Endothelial cell of umbilical vein (primary cell): ENCODE data around the gene FGD5. TPM values are rescaled to one million over a fixed set of nuclear protein-coding genes. Genes with fewer than 3 reads are reported as not detected.

ENCODE experiments used
- BruUV-seq: library from RNA; stranded (reverse); fragments of 400-500 nt; replicated peaks from 2 replicates; lab custom pipeline; 2021; lab: Mats Ljungman, UMichigan
- CTCF ChIA-PET: fragments of 300-600, 350-600 bp; sonication (Branson Sonifier 250); formaldehyde crosslinking; loops from one replicate; lab custom pipeline; 2021; ENCODE audit warnings: antibody characterized with exemption, inconsistent platforms; lab: Charles Lee
- POLR2A ChIA-PET: fragments of 300-600, 350-600 bp; sonication (Branson Sonifier 250); formaldehyde crosslinking; loops from one replicate; lab custom pipeline; 2021; ENCODE audit warnings: antibody characterized with exemption, inconsistent platforms; lab: Charles Lee
- DNase-seq: peaks from one replicate; pipeline ENCODE4 v3.0.0-alpha.2; 2011; ENCODE audit warnings: low read depth, low spot score
- FAIRE-seq: peaks from 2 replicates; lab custom pipeline; 2011; peaks lifted over from hg19 to GRCh38; lab: Jason Lieb, UNC
- H2AFZ ChIP-seq: 2 replicates; pipeline ENCODE4 v1.6.0; 2012; ENCODE audit warnings: low read depth, low read length, control low read depth, inconsistent platforms
- H3K27ac ChIP-seq: 2 replicates; pipeline ENCODE4 v1.5.1; 2011; ENCODE audit warnings: low read depth, mild to moderate bottlenecking, control low read depth, low read length, moderate library complexity; ENCODE audit not compliant: insufficient read depth
- H3K27me3 ChIP-seq, 2 experiments: 2 replicates each; pipeline versions ENCODE4 v1.6.0 to v1.6.1; 2011; ENCODE audit warnings: low read length in 2 of 2, mixed read lengths in 1 of 2; ENCODE audit not compliant: control insufficient read depth in 2 of 2, insufficient read depth in 2 of 2
- H3K36me3 ChIP-seq, 2 experiments: 2 replicates in 1 of 2; 3 replicates in 1 of 2; pipeline ENCODE4 v1.5.1; 2011; ENCODE audit warnings: low read length in 2 of 2, mild to moderate bottlenecking in 1 of 2, moderate library complexity in 1 of 2; ENCODE audit not compliant: control insufficient read depth in 2 of 2, insufficient read depth in 2 of 2; ENCODE audit errors: extremely low read depth in 1 of 2
- H3K4me1 ChIP-seq: 3 replicates; pipeline ENCODE4 v1.5.1; 2011; ENCODE audit warnings: mild to moderate bottlenecking, low read length; ENCODE audit not compliant: control insufficient read depth, insufficient read depth; ENCODE audit errors: extremely low read depth
- H3K4me2 ChIP-seq: 2 replicates; pipeline ENCODE4 v1.6.1; 2011; ENCODE audit warnings: low read length, control low read depth, mixed read lengths; ENCODE audit not compliant: insufficient read depth
- H3K4me3 ChIP-seq, 3 experiments: fragments of 200-600 bp in 1 of 3; sonication (generic), shearing (Covaris generic) in 1 of 3; replicated peaks in 1 of 3; 2 replicates each; pipeline ENCODE4 v1.5.1; 2011 to 2016; ENCODE audit warnings: control low read depth in 3 of 3, low read length in 3 of 3, mild to moderate bottlenecking in 2 of 3, inconsistent platforms in 1 of 3, low read depth in 1 of 3, moderate library complexity in 1 of 3; ENCODE audit not compliant: insufficient read depth in 1 of 3
- H3K79me2 ChIP-seq: 2 replicates; pipeline ENCODE4 v1.6.0; 2012; ENCODE audit warnings: low read length, inconsistent platforms; ENCODE audit not compliant: control insufficient read depth, insufficient read depth
- H3K9ac ChIP-seq: replicated peaks from 2 replicates; pipeline ENCODE3; 2011; ENCODE audit warnings: low read length, control low read depth; ENCODE audit not compliant: insufficient read depth; ENCODE audit errors: extremely low read depth
- H3K9me1 ChIP-seq: replicated peaks from 3 replicates; pipeline ENCODE4 v1.6.0; 2011; ENCODE audit warnings: mild to moderate bottlenecking, low read length; ENCODE audit not compliant: control insufficient read depth, insufficient read depth; ENCODE audit errors: extremely low read depth
- H3K9me3 ChIP-seq: replicated peaks from 2 replicates; pipeline ENCODE4 v1.5.1; 2012; ENCODE audit warnings: low read length, inconsistent platforms; ENCODE audit not compliant: control insufficient read depth, insufficient read depth
- H4K20me1 ChIP-seq: replicated peaks from 2 replicates; pipeline ENCODE3; 2011; ENCODE audit warnings: mild to moderate bottlenecking, low read length; ENCODE audit not compliant: control insufficient read depth, insufficient read depth; ENCODE audit errors: extremely low read depth
- CTCF ChIP-seq, 2 donors: IDR thresholded peaks; 1 replicate in 1 of 2; 2 replicates in 1 of 2; pipeline ENCODE4 v1.5.1; 2011; ENCODE audit warnings: low read length in 2 of 2, mild to moderate bottlenecking in 2 of 2, moderate library complexity in 2 of 2, control low read depth in 1 of 2, inconsistent platforms in 1 of 2, low read depth in 1 of 2; ENCODE audit not compliant: insufficient read depth in 1 of 2; ENCODE audit errors: extremely low read depth in 1 of 2
- EZH2 ChIP-seq: IDR thresholded peaks from 2 replicates; pipeline ENCODE4 v1.6.1; 2012; ENCODE audit warnings: borderline replicate concordance, low read depth, mild to moderate bottlenecking, moderate library complexity, low read length, inconsistent platforms; ENCODE audit not compliant: severe bottlenecking
- FOS ChIP-seq: IDR thresholded peaks from 2 replicates; pipeline ENCODE4 v1.6.1; 2011; ENCODE audit warnings: mild to moderate bottlenecking, low read length, moderate library complexity, borderline replicate concordance; ENCODE audit not compliant: insufficient read depth
- GATA2 ChIP-seq: IDR thresholded peaks from 2 replicates; pipeline ENCODE4 v1.7.0; 2011; ENCODE audit warnings: low read depth, mild to moderate bottlenecking, moderate library complexity, mixed read lengths, low read length; ENCODE audit not compliant: insufficient read length, insufficient read depth
- JUN ChIP-seq: IDR thresholded peaks from 2 replicates; pipeline ENCODE4 v1.6.1; 2011; ENCODE audit warnings: borderline replicate concordance, low read depth; ENCODE audit not compliant: insufficient read length, insufficient read depth
- MYC ChIP-seq: IDR thresholded peaks from one replicate; pipeline ENCODE4 v1.6.1; 2011; ENCODE audit warnings: mild to moderate bottlenecking, low read depth, low read length
- POLR2A ChIP-seq: IDR thresholded peaks from 2 replicates; pipeline ENCODE4 v1.6.1; 2012; ENCODE audit warnings: low read depth, mild to moderate bottlenecking, control low read depth, low read length
- POLR2AphosphoS5 ChIP-seq: IDR thresholded peaks from 2 replicates; pipeline ENCODE4 v1.6.1; 2012; ENCODE audit warnings: low read depth, mild to moderate bottlenecking, control low read depth, low read length, moderate library complexity; ENCODE audit not compliant: insufficient read depth
- dilution Hi-C: fragments of 300-500 bp; cut with MboI; formaldehyde crosslinking; loops from one replicate; pipeline ENCODE4 v1.15.0; 2019; ENCODE audit warnings: low sequenced_read_pairs; ENCODE audit not compliant: extremely low pct_ligation_motif_present
- intact Hi-C: fragments of 100-400 bp; cut with micrococcal nuclease; formaldehyde crosslinking; loops from one replicate; pipeline ENCODE4 v1.10.0; 2022
- polyA plus RNA-seq, 4 experiments: library from polyadenylated mRNA; depleted of rRNA in 3 of 4; stranded (reverse) in 3 of 4; unstranded in 1 of 4; fragments of >200 nt; gene quantifications; 2 replicates each; pipeline versions ENCODE4 v1.2.1 to v1.2.3, GENCODE V29; 2011 to 2012; ENCODE audit warnings: missing spikeins in 1 of 4
- total RNA-seq: library from RNA; stranded (reverse); gene quantifications from 2 replicates; pipeline ENCODE4 v1.2.3, GENCODE V29; 2021
- TF ChIP-seq, protein P1 (sequence below): IDR thresholded peaks from 2 replicates; pipeline ENCODE4 v1.6.1; 2011; ENCODE audit not compliant: insufficient read depth, insufficient read length

The FGD5 gene
- total and polyA plus RNA-seq, 2 donors (not counting 3 experiments of a cell fraction or from before 2014, with no cell fraction given): 49.6 to 134 TPM

DNA sequence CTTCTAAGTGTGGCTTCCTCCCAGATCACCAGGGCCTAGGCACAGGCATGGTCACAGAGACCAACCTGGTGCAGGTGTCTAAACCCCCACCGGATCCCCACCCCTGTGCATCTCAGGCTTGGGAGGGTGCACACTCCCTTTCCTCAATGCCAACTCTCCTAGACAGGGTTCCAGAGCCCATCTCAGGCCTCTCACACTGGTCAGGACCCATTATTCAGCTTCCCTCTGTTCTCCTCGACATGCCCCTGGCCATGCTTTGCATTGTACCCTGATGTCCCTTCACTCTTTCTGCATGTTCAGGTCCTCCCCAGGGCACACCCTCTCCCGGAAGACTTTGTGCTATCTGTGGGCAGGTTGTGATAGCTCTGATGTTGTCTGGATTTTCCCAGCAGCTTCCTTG, 23.5 kb downstream of the FGD5 start:
- no peak overlapping the region for H3K4me2 ChIP-seq
- peaks cover 5% of the 10 kb centered on the region for H3K4me1 ChIP-seq
- FAIRE-seq (no peak), DNase-seq (no peak)
- CTCF ChIA-PET: interaction anchor here (1.3 kb wide), 1 partner anchor 10 kb away, joined by 3 read pairs; no protein-coding TSS in a partner anchor
- BruUV-seq: no TSS peak
- no peak overlapping the region for H3K27ac ChIP-seq
- H3K79me2 ChIP-seq: peaks cover 73% of the 10 kb centered on the region
- no peaks in the 10 kb centered on the region for H3K27me3 ChIP-seq
- intact Hi-C loops (no loop called here), dilution Hi-C loops (loop anchor here (10.0 kb wide), 1 partner anchor 57 kb away; no protein-coding TSS in a partner anchor)
- H3K9me1 ChIP-seq: no peaks in the 10 kb centered on the region
- POLR2A ChIA-PET: interaction anchor here (0.6 kb wide), 1 partner anchor 16 kb away, joined by 3 read pairs; no protein-coding TSS in a partner anchor
- no peaks in the 10 kb centered on the region for H3K9me3 ChIP-seq
- H4K20me1 ChIP-seq: peaks cover 2% of the 10 kb centered on the region
- TF ChIP-seq, protein P1, sequence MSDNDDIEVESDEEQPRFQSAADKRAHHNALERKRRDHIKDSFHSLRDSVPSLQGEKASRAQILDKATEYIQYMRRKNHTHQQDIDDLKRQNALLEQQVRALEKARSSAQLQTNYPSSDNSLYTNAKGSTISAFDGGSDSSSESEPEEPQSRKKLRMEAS: no peak
- no peak for TF ChIP-seq EZH2
- TF ChIP-seq POLR2AphosphoS5: no peak
- no peak for TF ChIP-seq CTCF (IDR thresholded peaks at IDR 0.05; ENCODE audit: extremely low read depth in 1 of 2, insufficient read depth in 1 of 2, low read depth in 1 of 2, low read length in 2 of 2)
- TF ChIP-seq JUN: no peak
- TF ChIP-seq POLR2A: no peak
- TF ChIP-seq FOS: no peak
- TF ChIP-seq GATA2: no peak
- TF ChIP-seq MYC: no peak
- H3K4me3 ChIP-seq: no peak overlapping the region
- H3K9ac ChIP-seq: no peak overlapping the region
- no peaks in the 10 kb centered on the region for H3K36me3 ChIP-seq
- H2AFZ ChIP-seq: no peak overlapping the region
